ENCODE measurements around the gene ACTC1. TPM values are rescaled to one million over a fixed set of nuclear protein-coding genes. Genes with fewer than 3 reads are reported as not detected.

The ACTC1 gene
- polyA plus RNA-seq, 4 donors: 1.1 to 1.7 (median 1.6) TPM

DNA sequence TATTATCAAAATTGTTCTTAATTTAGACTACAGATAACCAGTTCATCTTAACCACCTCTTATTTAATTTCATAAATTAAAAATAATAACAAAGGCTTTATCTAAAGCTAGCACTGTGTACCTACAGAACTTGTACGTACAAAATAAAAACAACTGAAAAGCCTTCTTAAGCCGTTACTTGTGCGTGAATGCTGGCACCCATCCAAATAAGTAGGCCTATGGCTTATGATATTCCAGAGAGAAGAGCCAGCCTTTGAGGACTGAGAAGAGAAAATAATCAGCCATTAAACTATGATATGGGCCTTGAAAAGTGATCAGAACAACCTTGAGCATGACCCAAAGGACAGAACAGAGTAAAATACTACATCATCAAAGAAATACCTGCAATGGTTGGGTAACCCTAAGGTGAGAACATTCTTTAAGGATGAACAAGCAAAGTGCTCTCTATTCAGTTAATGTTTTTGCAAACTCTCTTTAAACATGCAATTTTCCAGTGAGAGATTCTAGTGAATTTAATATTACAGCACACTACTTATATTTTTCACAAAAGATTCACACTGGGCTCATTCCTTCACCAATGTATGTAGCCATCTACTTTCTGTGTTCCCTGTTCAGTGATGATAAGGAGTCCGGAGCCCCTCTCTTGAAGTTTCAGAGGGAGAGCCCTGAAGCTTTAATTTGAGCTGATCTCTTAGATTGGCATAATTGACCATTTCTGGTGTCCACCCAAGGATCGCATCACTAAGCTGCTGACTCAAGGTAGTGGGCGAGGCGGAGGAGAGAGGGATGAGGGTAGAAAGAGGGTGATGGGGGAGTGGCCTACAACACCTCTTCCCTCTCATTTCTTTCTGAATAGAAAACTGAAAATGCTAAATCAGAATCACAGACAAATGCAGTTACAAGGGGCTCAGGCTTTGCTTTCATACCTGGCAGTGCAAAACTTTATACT, 7.7 kb upstream of the ACTC1 start:
- no peak for DNase-seq (ENCODE audit: low read depth in 4 of 4, low spot score in 3 of 4)

- no peak for DNase-seq (ENCODE audit: low read depth in 4 of 4, low spot score in 3 of 4)
Observed at GRCh38 chr15:34802371-34802770, 7.0 kb upstream of the ACTC1 start.

DNA sequence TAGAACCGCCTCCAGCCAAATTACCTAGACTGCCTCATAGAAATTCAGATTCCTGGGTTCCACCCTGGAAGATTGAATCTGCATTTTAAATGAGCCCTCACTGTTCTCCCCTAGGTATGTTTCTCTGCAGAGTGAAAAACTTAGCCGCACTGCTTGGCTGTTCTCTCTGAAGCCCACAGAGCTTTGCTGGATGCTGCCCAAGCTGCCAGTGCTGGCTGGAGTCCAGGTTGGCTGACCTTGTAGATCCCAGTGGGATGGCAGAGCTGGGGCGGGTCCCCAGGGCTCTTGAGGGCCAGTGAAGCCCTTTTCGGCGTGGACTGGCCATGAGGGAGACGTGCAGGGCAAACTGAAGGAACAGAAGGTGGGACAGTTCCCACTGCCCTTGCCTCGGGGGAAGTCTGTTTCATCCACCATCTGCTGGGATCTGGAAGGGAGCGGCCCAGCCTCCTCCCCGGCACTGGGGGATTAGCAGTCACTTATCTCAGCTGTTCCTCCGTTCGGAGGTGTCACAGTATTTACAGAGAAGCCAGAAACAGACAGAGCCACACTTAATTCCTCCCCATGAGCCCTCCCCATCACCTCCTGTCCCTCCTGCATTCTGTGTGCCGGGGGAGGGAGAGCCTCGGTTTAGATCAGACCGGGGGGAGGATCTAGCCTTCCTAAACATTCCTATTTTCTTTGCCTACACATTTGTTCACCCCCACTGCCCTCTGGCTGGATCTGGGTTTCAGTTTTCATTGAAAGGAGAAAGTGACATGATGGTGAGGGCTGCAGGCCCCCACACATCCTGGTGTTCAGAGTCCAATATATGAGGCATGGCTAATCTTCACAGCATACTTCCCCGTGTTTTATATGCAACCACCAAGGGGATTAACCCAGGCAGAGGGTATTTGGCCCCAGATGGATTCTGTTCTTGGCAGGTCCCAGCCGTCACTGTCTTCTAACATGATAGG, 4.1 kb upstream of the ACTC1 start:
- DNase-seq (ENCODE audit: low read depth in 4 of 4, low spot score in 3 of 4): no peak

GRCh38 chr15:34796847-34797435, 1.6 kb upstream of the ACTC1 start:
- DNase-seq (ENCODE audit: low read depth in 4 of 4, low spot score in 3 of 4): no peak

DNA sequence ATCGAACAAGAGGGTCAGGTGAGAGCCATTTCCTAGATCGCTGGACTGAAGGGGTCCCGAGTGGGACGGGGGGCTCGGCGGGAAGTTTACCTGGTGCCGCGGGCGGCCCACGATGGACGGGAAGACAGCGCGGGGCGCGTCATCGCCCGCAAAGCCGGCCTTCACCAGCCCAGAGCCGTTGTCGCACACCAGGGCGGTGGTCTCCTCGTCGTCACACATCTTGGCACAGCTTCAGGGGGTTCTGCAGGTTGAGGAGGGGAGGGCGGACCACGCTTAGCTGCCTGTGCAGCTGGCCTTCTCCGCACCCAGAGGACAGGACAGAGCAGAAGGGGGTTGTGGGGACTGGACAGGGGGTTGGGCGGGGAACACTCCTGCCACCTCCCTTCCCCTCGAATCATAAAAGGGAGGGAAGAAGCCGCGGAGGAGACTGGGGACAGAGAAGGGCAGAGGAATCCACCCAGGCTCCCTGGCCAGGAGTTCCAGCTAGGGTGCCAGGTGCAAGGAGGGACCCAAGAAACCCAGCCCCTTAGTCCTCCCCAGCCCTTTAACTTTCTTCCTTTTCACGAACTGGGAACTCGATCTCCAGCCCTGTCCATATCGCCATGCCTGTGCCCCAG, 651 bp downstream of the ACTC1 start:
- no peak for DNase-seq (ENCODE audit: low read depth in 4 of 4, low spot score in 3 of 4)

DNA sequence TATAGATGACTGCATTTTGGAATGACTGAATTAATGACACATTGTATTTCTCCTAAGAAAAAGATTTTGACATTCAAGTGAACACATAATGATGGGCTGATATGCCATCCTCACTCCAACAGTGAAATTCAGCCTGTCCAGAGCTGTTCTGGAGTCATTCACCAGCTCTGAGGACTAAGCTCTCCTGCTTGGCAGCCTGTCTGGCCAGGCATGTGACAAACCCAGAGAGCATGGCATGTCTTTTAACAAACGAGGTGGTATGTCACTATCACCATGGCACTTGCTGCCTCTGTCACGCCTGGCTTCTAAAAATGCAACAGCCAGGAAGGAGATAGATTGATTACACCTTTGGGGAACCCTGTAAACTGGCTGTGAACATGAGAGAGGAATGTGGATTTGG, 1.4 kb downstream of the ACTC1 start:
- no peak for DNase-seq (ENCODE audit: low read depth in 4 of 4, low spot score in 3 of 4)

DNA sequence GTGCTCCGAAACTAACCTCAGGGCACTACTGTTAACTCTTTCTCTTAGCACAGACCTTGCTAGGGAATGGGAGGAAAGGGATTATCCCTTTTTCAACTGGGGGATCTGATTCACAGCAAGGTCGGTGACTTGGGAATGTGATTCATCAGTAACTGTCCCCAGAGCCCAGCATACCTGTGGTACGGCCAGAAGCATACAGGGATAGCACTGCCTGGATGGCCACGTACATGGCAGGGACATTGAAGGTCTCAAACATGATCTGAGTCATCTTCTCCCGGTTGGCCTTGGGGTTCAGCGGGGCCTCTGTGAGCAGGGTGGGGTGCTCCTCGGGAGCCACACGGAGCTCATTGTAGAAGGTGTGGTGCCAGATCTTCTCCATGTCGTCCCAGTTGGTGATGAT, 2.3 kb downstream of the ACTC1 start:
- DNase-seq (ENCODE audit: low read depth in 4 of 4, low spot score in 3 of 4): no peak

DNA sequence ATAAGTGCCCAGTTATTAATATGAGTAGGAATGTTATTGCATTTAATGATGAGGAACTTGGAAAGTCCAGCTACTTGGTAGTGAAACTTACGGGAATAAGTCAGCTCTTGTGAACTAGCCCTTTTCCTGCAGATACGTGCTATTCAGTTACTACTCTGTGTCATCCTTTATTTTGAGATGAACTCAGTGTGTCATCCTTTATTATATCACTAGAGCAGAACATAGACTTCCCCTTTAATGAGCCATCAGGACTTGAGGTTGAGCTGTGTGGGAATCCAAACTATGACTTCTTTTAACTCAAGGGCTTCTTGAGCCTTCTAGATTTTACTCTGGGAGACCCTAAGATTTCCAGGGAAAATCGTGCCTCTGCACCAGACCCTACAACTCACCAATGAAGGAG, 3.6 kb downstream of the ACTC1 start:
- no peak for DNase-seq (ENCODE audit: low read depth in 4 of 4, low spot score in 3 of 4)

DNA sequence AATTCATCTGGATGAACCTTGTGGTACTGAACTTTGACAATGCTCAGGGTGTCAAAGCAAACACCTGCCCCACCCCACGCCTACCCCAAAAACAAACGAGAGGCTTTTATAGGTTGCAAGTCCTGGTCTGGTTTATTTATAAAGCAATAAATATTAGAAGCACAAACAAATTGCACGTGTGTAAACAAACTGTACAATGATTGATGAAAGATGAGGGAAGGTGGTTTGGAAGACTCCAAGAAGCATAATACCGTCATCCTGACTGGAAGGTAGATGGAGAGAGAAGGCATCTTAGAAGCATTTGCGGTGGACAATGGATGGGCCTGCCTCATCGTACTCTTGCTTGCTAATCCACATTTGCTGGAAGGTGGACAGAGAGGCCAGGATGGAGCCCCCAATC, 5.2 kb downstream of the ACTC1 start:
- no peak for DNase-seq (ENCODE audit: low read depth in 4 of 4, low spot score in 3 of 4)

GRCh38 chr15:34789326-34789725, 6.0 kb downstream of the ACTC1 start:
- no peak for DNase-seq (ENCODE audit: low read depth in 4 of 4, low spot score in 3 of 4)

DNA sequence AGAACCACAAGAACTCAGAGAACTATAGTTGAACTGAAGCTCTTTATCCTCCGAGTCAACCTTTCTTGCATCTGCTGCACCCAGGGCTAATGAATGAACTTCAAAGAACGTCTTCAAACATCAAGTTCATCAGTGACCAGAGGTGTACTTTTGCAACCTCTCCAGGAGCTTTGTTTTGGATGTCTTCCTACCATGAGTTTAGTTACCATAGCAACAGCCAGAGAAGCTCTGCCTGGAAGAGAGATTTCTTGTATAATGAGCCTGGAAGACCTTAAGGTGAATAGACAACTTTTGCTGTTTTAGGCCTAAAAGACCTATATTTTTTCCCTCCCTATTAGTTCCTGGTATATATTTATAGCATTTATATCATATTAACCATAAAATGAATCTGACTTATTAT, 9.1 kb downstream of the ACTC1 start:
- DNase-seq (ENCODE audit: low read depth in 4 of 4, low spot score in 3 of 4): no peak

- DNase-seq (ENCODE audit: low read depth in 4 of 4, low spot score in 3 of 4): no peak
Observed at GRCh38 chr15:34783991-34784390, 11.4 kb downstream of the ACTC1 start.

DNA sequence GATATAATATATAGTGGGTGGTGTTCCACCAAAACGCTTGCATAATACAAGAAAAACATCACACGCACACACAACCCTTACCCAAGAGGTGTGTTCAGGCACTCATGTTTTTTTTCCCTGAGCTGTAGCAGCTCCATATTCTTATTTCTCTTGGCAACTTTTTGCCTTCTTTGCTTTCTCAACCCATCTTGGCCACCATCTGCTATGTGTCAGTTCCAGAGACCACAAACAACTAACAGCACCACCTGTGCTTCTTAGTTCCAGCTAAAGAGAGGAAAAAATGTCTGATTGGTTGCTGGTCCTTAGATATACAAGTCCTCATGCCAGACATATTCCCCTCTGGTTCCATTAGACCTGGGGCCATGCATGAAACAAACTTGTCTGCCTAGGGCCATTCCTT, 11.9 kb downstream of the ACTC1 start:
- no peak for DNase-seq (ENCODE audit: low read depth in 4 of 4, low spot score in 3 of 4)

- no peak for DNase-seq (ENCODE audit: low read depth in 4 of 4, low spot score in 3 of 4)
Observed at GRCh38 chr15:34782901-34783300, 12.4 kb downstream of the ACTC1 start.

GRCh38 chr15:34780725-34781124, 14.6 kb downstream of the ACTC1 start:
- DNase-seq (ENCODE audit: low read depth in 4 of 4, low spot score in 3 of 4): no peak

DNA sequence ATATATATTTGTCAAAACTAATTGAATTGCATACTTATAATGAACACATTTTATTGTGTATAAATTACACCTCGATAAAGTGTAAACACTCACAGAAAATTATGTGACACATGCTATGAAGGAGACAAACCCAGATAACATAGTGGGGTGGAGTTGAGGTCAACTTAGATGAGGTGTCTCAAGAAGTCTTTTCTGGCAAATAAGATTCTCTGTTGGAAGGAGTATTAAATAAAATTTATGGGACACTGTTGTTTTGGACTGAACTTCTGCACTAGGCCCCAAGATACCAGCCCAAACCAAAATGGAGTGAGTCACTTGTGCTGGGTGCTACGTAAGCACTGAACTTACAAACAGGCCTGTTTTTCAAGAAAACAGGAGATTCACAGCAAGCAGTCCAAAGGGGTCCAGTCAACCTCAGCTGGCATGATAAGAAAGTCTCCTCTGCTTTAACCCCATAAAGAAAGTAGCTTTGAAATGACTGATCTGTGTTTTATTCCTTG, 18.7 kb downstream of the ACTC1 start:
- DNase-seq (ENCODE audit: low read depth in 4 of 4, low spot score in 3 of 4): no peak

DNA sequence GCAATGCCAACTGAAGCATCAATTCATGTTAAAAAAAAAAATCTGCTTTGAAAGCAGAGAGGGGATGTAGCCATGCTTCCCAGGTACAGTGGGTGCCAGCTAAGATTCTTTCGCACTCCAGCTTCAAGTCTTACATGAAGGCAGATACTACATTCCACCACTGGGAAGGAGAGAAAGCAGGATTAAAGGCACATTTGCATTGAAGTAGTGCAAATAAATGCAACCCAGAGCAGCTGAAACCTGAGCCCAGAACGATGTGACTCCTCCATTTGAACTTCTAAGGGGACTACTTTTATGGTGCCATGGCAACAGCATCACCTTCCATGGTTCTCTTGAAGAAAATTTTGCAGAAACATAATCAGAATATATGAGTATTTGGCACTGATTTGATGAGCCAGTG, 21.4 kb downstream of the ACTC1 start:
- DNase-seq (ENCODE audit: low read depth in 4 of 4, low spot score in 3 of 4): no peak

DNA sequence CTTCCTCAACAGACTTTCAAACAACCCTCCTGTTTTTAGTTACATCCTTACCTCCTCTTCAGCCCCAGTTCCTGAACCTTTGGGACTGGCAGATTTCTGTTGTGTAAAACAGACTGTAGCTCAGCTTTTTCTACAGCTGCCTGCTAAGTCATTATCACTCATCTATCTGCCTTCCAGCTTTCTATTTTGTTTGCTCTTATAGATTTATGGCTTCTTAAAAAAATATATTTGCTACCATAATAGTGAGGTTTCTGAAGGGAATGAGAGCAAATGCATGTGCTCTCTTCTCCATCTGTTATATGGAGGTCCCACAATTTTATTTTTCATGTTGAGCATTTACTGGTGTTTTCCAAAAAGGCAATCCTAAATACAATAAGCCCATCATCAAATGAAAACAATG, 22.3 kb downstream of the ACTC1 start:
- DNase-seq (ENCODE audit: low read depth in 4 of 4, low spot score in 3 of 4): no peak

DNA sequence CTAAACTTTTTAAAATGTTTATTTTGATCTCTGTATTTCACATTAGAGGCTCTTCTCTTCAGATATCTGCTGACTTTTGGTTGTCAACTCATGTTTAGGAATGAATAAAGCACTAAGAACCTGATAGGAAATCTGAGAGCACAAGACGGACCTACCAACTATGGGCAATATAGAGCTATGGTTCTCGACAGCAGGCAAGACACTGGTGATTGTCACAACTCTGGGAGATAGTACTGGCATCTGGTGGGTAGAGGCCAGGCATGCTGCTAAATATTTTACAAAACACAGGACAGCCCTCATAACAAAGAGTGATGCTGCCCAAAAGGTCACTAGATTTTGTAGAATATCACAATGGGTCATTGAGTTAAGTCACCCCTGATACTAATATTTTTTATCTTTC, 23.0 kb downstream of the ACTC1 start:
- DNase-seq (ENCODE audit: low read depth in 4 of 4, low spot score in 3 of 4): no peak

GRCh38 chr15:34769711-34770110, 25.6 kb downstream of the ACTC1 start:
- no peak for DNase-seq (ENCODE audit: low read depth in 4 of 4, low spot score in 3 of 4)

GRCh38 chr15:34768530-34768929, 26.8 kb downstream of the ACTC1 start:
- DNase-seq (ENCODE audit: low read depth in 4 of 4, low spot score in 3 of 4): no peak
